Measurements from ENCODE around the gene ANKRD6.

DNA sequence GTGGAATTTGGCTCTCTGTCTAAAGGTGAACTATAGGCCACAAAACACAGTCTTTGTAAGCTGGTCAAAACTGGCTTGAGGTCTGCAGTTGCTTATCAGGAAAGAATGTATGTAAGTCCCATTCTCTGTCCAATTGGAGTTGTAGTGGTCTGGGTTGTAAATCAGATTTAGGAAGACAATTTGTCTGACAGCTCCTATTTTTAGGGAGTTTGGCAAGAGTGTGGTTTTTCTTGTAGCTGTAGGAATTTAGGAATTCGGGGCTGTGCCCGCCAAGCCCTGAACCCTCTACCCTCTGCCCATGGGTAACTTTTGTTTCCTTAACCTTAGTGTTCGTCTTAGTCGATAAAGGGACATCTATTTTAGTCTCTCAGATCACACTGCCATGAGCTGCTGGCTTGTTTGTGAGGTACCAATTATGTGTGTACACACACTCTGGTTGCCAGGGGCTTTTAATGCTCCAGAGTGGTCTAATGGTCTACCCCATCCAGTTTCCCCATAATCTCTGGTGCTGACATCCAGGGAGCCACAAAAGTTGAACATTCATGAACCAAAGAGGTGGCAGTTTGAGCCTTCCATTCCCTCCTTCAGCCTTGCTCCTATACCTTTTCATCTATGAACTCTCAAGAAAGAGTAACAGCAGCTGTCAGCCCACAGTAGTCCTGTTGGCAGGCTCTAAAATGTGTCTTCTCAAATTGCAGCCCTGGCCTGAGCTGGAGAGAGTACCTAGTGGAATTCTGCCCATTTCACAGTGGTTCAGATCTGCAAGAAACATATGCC, 93.0 kb downstream of the ANKRD6 start:
- TF ChIP-seq CTCF (IDR thresholded peaks at IDR 0.05) (no peak), POLR2A (IDR thresholded peaks at IDR 0.05) (no peak)

Data from vagina (tissue), 2 donors.